Measurements from ENCODE around the gene TNIP2. TPM values are rescaled to one million over a fixed set of nuclear protein-coding genes. Genes with fewer than 3 reads are reported as not detected.

TNIP2 gene
- total and polyA plus RNA-seq, 2 donors (not counting 3 experiments of a cell fraction or from before 2014, with no cell fraction given): 37.7 to 52.1 TPM

GRCh38 chr4:2803624-2804448 lies 47.7 kb upstream of the TNIP2 start:
- no peak for TF ChIP-seq MAX (IDR thresholded peaks at IDR 0.05; ENCODE audit: insufficient read depth, insufficient read length)
- no peak overlapping the region for H3K9ac ChIP-seq (replicated peaks; ENCODE audit: extremely low read depth, insufficient read depth, low read length)
- H3K79me2 ChIP-seq (ENCODE audit: control insufficient read depth, insufficient read depth, low read length): peaks cover 34% of the 10 kb centered on the region
- no TSS peak for BruUV-seq (replicated peaks)
- no peaks in the 10 kb centered on the region for H3K9me3 ChIP-seq (replicated peaks; ENCODE audit: control insufficient read depth, insufficient read depth, low read length)
- H3K4me2 ChIP-seq (ENCODE audit: insufficient read depth, low read length): no peak overlapping the region
- H3K4me3 ChIP-seq (replicated peaks in 1 of 3; ENCODE audit: insufficient read depth in 1 of 3, low read depth in 1 of 3, low read length in 3 of 3): no peak overlapping the region
- peaks cover 45% of the 10 kb centered on the region for H3K4me1 ChIP-seq (ENCODE audit: control insufficient read depth, extremely low read depth, insufficient read depth, low read length)
- H2AFZ ChIP-seq (ENCODE audit: low read depth, low read length): no peak overlapping the region
- FAIRE-seq: no peak
- intact Hi-C loops (cut with micrococcal nuclease): no loop called here
- H3K27me3 ChIP-seq (ENCODE audit: control insufficient read depth in 2 of 2, insufficient read depth in 2 of 2, low read length in 2 of 2): no peaks in the 10 kb centered on the region
- no peaks in the 10 kb centered on the region for H3K9me1 ChIP-seq (replicated peaks; ENCODE audit: control insufficient read depth, extremely low read depth, insufficient read depth, low read length)
- no peak for DNase-seq (ENCODE audit: low read depth, low spot score)
- CTCF ChIA-PET: interaction anchor here (1.2 kb wide), 1 partner anchor 40 kb away, joined by 4 read pairs; no protein-coding TSS in a partner anchor
- dilution Hi-C loops (cut with MboI; ENCODE audit: extremely low pct_ligation_motif_present, low sequenced_read_pairs): no loop called here
- POLR2A ChIA-PET: no interaction called here
- no peaks in the 10 kb centered on the region for H4K20me1 ChIP-seq (replicated peaks; ENCODE audit: control insufficient read depth, extremely low read depth, insufficient read depth, low read length)
- no peaks in the 10 kb centered on the region for H3K36me3 ChIP-seq (ENCODE audit: control insufficient read depth in 2 of 2, extremely low read depth in 1 of 2, insufficient read depth in 2 of 2, low read length in 2 of 2)
- H3K27ac ChIP-seq (ENCODE audit: insufficient read depth, low read depth, low read length): no peak overlapping the region

GRCh38 chr4:2802618-2803531 lies 46.7 kb upstream of the TNIP2 start:
- DNase-seq (ENCODE audit: low read depth, low spot score) (no peak), FAIRE-seq (no peak)
- Histone ChIP-seq H3K9me3 (replicated peaks; ENCODE audit: control insufficient read depth, insufficient read depth, low read length) (no peaks in the 10 kb centered on the region), H4K20me1 (replicated peaks; ENCODE audit: control insufficient read depth, extremely low read depth, insufficient read depth, low read length) (no peaks in the 10 kb centered on the region), H3K79me2 (ENCODE audit: control insufficient read depth, insufficient read depth, low read length) (peaks cover 34% of the 10 kb centered on the region), H3K4me3 (replicated peaks in 1 of 3; ENCODE audit: insufficient read depth in 1 of 3, low read depth in 1 of 3, low read length in 3 of 3) (no peak overlapping the region), H3K4me1 (ENCODE audit: control insufficient read depth, extremely low read depth, insufficient read depth, low read length) (peaks cover 55% of the 10 kb centered on the region), H3K4me2 (ENCODE audit: insufficient read depth, low read length) (no peak overlapping the region), H3K9ac (replicated peaks; ENCODE audit: extremely low read depth, insufficient read depth, low read length) (no peak overlapping the region), H2AFZ (ENCODE audit: low read depth, low read length) (no peak overlapping the region), H3K36me3 (ENCODE audit: control insufficient read depth in 2 of 2, extremely low read depth in 1 of 2, insufficient read depth in 2 of 2, low read length in 2 of 2) (no peaks in the 10 kb centered on the region), H3K27ac (ENCODE audit: insufficient read depth, low read depth, low read length) (no peak overlapping the region), H3K27me3 (ENCODE audit: control insufficient read depth in 2 of 2, insufficient read depth in 2 of 2, low read length in 2 of 2) (no peaks in the 10 kb centered on the region), H3K9me1 (replicated peaks; ENCODE audit: control insufficient read depth, extremely low read depth, insufficient read depth, low read length) (no peaks in the 10 kb centered on the region)
- no peak for TF ChIP-seq POLR2AphosphoS5 (IDR thresholded peaks at IDR 0.05; ENCODE audit: insufficient read depth, low read depth, low read length)
- TF ChIP-seq MYC (IDR thresholded peaks at IDR 0.05; ENCODE audit: low read depth, low read length): no peak
- TF ChIP-seq CTCF (IDR thresholded peaks at IDR 0.05; ENCODE audit: extremely low read depth in 1 of 2, insufficient read depth in 1 of 2, low read depth in 1 of 2, low read length in 2 of 2): no peak
- TF ChIP-seq JUN (IDR thresholded peaks at IDR 0.05; ENCODE audit: borderline replicate concordance, insufficient read depth, insufficient read length, low read depth): no peak
- no peak for TF ChIP-seq EZH2 (IDR thresholded peaks at IDR 0.05; ENCODE audit: borderline replicate concordance, low read depth, low read length, severe bottlenecking)
- ChIA-PET POLR2A (no interaction called here), CTCF (no interaction called here)
- intact Hi-C loops (cut with micrococcal nuclease) (no loop called here), dilution Hi-C loops (cut with MboI; ENCODE audit: extremely low pct_ligation_motif_present, low sequenced_read_pairs) (no loop called here)
- BruUV-seq (replicated peaks): no TSS peak

Data from endothelial cell of umbilical vein (primary cell).